ENCODE data around the gene NEU1. TPM values are rescaled to one million over a fixed set of nuclear protein-coding genes. Genes with fewer than 3 reads are reported as not detected.

Gene NEU1
- total RNA-seq, 2 experiments from 2014 or later: 5.5 to 13.4 TPM

- Histone ChIP-seq H3K4me1 (ENCODE audit: insufficient read depth, low read length, poor library complexity, severe bottlenecking) (no peaks in the 10 kb centered on the region), H2AFZ (ENCODE audit: low read length) (no peak overlapping the region), H3K4me2 (ENCODE audit: low read length) (no peak overlapping the region), H4K20me1 (ENCODE audit: insufficient read depth, low read length) (no peaks in the 10 kb centered on the region), H3K9me3 (ENCODE audit: low read length) (0 out of 2 replicates have a peak, but pooled peaks cover 3% of the 10 kb centered on the region), H3K27ac (ENCODE audit: low read depth, low read length, poor library complexity, severe bottlenecking) (no peak overlapping the region), H3K79me2 (ENCODE audit: insufficient read depth, low read depth, low read length) (no peaks in the 10 kb centered on the region), H3K9me2 (ENCODE audit: insufficient read depth, low read length) (no peaks in the 10 kb centered on the region), H3K36me3 (ENCODE audit: insufficient read depth, low read length) (no peaks in the 10 kb centered on the region), H3K4me3 (ENCODE audit: low read depth, low read length, poor library complexity, severe bottlenecking) (no peak overlapping the region)
- DNase-seq (ENCODE audit: low spot score): no peak
- CTCF ChIA-PET (ENCODE audit: unreplicated experiment): no interaction called here
- TF ChIP-seq EZH2phosphoT487 (IDR thresholded peaks at IDR 0.05; ENCODE audit: borderline replicate concordance, low read depth, low read length) (no peak), CTCF (conservative IDR thresholded peaks at IDR 0.05; ENCODE audit: low read length) (no peak)
- intact Hi-C loops (cut with micrococcal nuclease; ENCODE audit: unreplicated experiment): no loop called here
- POLR2A ChIA-PET: interaction anchor here (1.0 kb wide), 2 partner anchors 11 to 19 kb away, joined by 3 to 7 read pairs; partner anchors contain the start of gene NEU1
- no TSS peak for BruUV-seq (replicated peaks)
These were observed 11.2 kb downstream of the NEU1 start for GRCh38 chr6:31851485-31851832.

- H3K9me3 ChIP-seq (ENCODE audit: low read length): 0 out of 2 replicates have a peak, but pooled peaks cover 3% of the 10 kb centered on the region
- no peak for DNase-seq (ENCODE audit: low spot score)
- CTCF ChIA-PET (ENCODE audit: unreplicated experiment): no interaction called here
- H4K20me1 ChIP-seq (ENCODE audit: insufficient read depth, low read length): no peaks in the 10 kb centered on the region
- no peak overlapping the region for H2AFZ ChIP-seq (ENCODE audit: low read length)
- no peak for TF ChIP-seq CTCF (conservative IDR thresholded peaks at IDR 0.05; ENCODE audit: low read length)
- no peak for TF ChIP-seq EZH2phosphoT487 (IDR thresholded peaks at IDR 0.05; ENCODE audit: borderline replicate concordance, low read depth, low read length)
- H3K79me2 ChIP-seq (ENCODE audit: insufficient read depth, low read depth, low read length): no peaks in the 10 kb centered on the region
- no TSS peak for BruUV-seq (replicated peaks)
- no peaks in the 10 kb centered on the region for H3K36me3 ChIP-seq (ENCODE audit: insufficient read depth, low read length)
- H3K4me3 ChIP-seq (ENCODE audit: low read depth, low read length, poor library complexity, severe bottlenecking): no peak overlapping the region
- no peaks in the 10 kb centered on the region for H3K4me1 ChIP-seq (ENCODE audit: insufficient read depth, low read length, poor library complexity, severe bottlenecking)
- POLR2A ChIA-PET: interaction anchor here (0.7 to 1.0 kb wide), 4 partner anchors 12 to 268 kb away, joined by 3 to 7 read pairs (median 4); partner anchors contain the start of gene NEU1
- no peak overlapping the region for H3K4me2 ChIP-seq (ENCODE audit: low read length)
- intact Hi-C loops (cut with micrococcal nuclease; ENCODE audit: unreplicated experiment): no loop called here
- H3K27ac ChIP-seq (ENCODE audit: low read depth, low read length, poor library complexity, severe bottlenecking): no peak overlapping the region
- H3K9me2 ChIP-seq (ENCODE audit: insufficient read depth, low read length): no peaks in the 10 kb centered on the region
These were observed 11.7 kb downstream of the NEU1 start for GRCh38 chr6:31850765-31851484.

GRCh38 chr6:31847276-31847978, 15.2 kb downstream of the NEU1 start:
- Histone ChIP-seq H3K9me2 (ENCODE audit: insufficient read depth, low read length) (no peaks in the 10 kb centered on the region), H3K27ac (ENCODE audit: low read depth, low read length, poor library complexity, severe bottlenecking) (no peak overlapping the region), H3K4me3 (ENCODE audit: low read depth, low read length, poor library complexity, severe bottlenecking) (no peak overlapping the region), H3K9me3 (ENCODE audit: low read length) (no peaks in the 10 kb centered on the region), H3K79me2 (ENCODE audit: insufficient read depth, low read depth, low read length) (no peaks in the 10 kb centered on the region), H3K36me3 (ENCODE audit: insufficient read depth, low read length) (no peaks in the 10 kb centered on the region), H3K4me2 (ENCODE audit: low read length) (no peak overlapping the region), H3K4me1 (ENCODE audit: insufficient read depth, low read length, poor library complexity, severe bottlenecking) (no peaks in the 10 kb centered on the region), H2AFZ (ENCODE audit: low read length) (no peak overlapping the region), H4K20me1 (ENCODE audit: insufficient read depth, low read length) (no peaks in the 10 kb centered on the region)
- ChIA-PET POLR2A (interaction anchor here (0.7 kb wide), 1 partner anchor 10 kb away, joined by 5 read pairs; no protein-coding TSS in a partner anchor), CTCF (ENCODE audit: unreplicated experiment) (no interaction called here)
- no TSS peak for BruUV-seq (replicated peaks)
- DNase-seq (ENCODE audit: low spot score): no peak
- TF ChIP-seq EZH2phosphoT487 (IDR thresholded peaks at IDR 0.05; ENCODE audit: borderline replicate concordance, low read depth, low read length) (no peak), CTCF (conservative IDR thresholded peaks at IDR 0.05; ENCODE audit: low read length) (no peak)
- intact Hi-C loops (cut with micrococcal nuclease; ENCODE audit: unreplicated experiment): no loop called here

All from OCI-LY7 (cell line).